Uterus (tissue), 2 donors: ENCODE data around the gene UNC119B.

Experiments used
- CTCF ChIP-seq, 4 experiments: fragments of 200-600 bp in 2 of 4; fragments of 450-650 bp in 2 of 4; sonication (generic) in 2 of 4; IDR thresholded peaks; one replicate each; pipeline ENCODE4 v1.5.1; 2016 to 2019; ENCODE audit warnings: antibody characterized with exemption in 4 of 4, mild to moderate bottlenecking in 2 of 4, moderate library complexity in 1 of 4
- POLR2A ChIP-seq, 2 donors: fragments of 450-650 bp; IDR thresholded peaks; one replicate each; pipeline ENCODE4 v1.6.1; 2016; ENCODE audit warnings: antibody characterized with exemption in 2 of 2, mild to moderate bottlenecking in 1 of 2, moderate library complexity in 1 of 2

GRCh38 chr12:120763250-120763649 lies 53.0 kb downstream of the UNC119B start:
- TF ChIP-seq CTCF (IDR thresholded peaks at IDR 0.05) (no peak), POLR2A (IDR thresholded peaks at IDR 0.05) (no peak)
